Astrocyte (in vitro differentiated cells and primary cell): ENCODE measurements around the gene KDM2B. TPM values are rescaled to one million over a fixed set of nuclear protein-coding genes. Genes with fewer than 3 reads are reported as not detected.

Experiments
- DNase-seq: peaks from one replicate; pipeline ENCODE4 v3.0.0-alpha.2; 2010; ENCODE audit warnings: low read depth
- FAIRE-seq: peaks from 2 replicates; lab custom pipeline; 2011; peaks lifted over from hg19 to GRCh38; lab: Jason Lieb, UNC
- H2AFZ ChIP-seq: 2 replicates; pipeline ENCODE4 v1.6.0; 2012; ENCODE audit warnings: low read depth, low read length, inconsistent platforms
- H3K27ac ChIP-seq: 2 replicates; pipeline ENCODE4 v1.5.1; 2011; ENCODE audit warnings: low read depth, low read length, inconsistent platforms
- H3K27me3 ChIP-seq: 2 replicates; pipeline ENCODE4 v1.6.0; 2011; ENCODE audit warnings: low read length, inconsistent platforms; ENCODE audit not compliant: insufficient read depth
- H3K36me3 ChIP-seq: 2 replicates; pipeline ENCODE4 v1.5.1; 2011; ENCODE audit warnings: low read length, inconsistent platforms; ENCODE audit not compliant: insufficient read depth
- H3K4me1 ChIP-seq: 2 replicates; pipeline ENCODE4 v1.5.1; 2011; ENCODE audit warnings: low read length, inconsistent platforms; ENCODE audit not compliant: insufficient read depth
- H3K4me2 ChIP-seq: 2 replicates; pipeline ENCODE4 v1.6.0; 2012; ENCODE audit warnings: low read length, inconsistent platforms
- H3K4me3 ChIP-seq: 2 replicates; pipeline ENCODE4 v1.5.1; 2011; ENCODE audit warnings: low read depth, mild to moderate bottlenecking, low read length, inconsistent platforms; ENCODE audit not compliant: insufficient read depth
- H3K79me2 ChIP-seq: 2 replicates; pipeline ENCODE4 v1.6.0; 2012; ENCODE audit warnings: mild to moderate bottlenecking, low read length, inconsistent platforms; ENCODE audit not compliant: insufficient read depth
- H3K9ac ChIP-seq: 2 replicates; pipeline ENCODE4 v1.6.0; 2012; ENCODE audit warnings: mild to moderate bottlenecking, low read length, inconsistent platforms
- H3K9me3 ChIP-seq: 2 replicates; pipeline ENCODE4 v1.5.1; 2012; ENCODE audit warnings: low read depth, mild to moderate bottlenecking, low read length, inconsistent platforms; ENCODE audit not compliant: insufficient read depth
- H4K20me1 ChIP-seq: 2 replicates; pipeline ENCODE4 v1.6.0; 2012; ENCODE audit warnings: low read length, inconsistent platforms; ENCODE audit not compliant: insufficient read depth
- H3K27ac Mint-ChIP-seq: one replicate; pipeline ENCODE4 v1.8.0; 2021; ENCODE audit warnings: mild to moderate bottlenecking, mixed read lengths; ENCODE audit not compliant: unreplicated experiment
- H3K27me3 Mint-ChIP-seq: one replicate; pipeline ENCODE4 v1.8.0; 2021; ENCODE audit warnings: low read depth, mixed read lengths; ENCODE audit not compliant: unreplicated experiment
- H3K36me3 Mint-ChIP-seq: one replicate; pipeline ENCODE4 v1.8.0; 2021; ENCODE audit warnings: low read depth, mixed read lengths; ENCODE audit not compliant: unreplicated experiment
- H3K4me1 Mint-ChIP-seq: one replicate; pipeline ENCODE4 v1.8.0; 2021; ENCODE audit warnings: low read depth, mixed read lengths; ENCODE audit not compliant: unreplicated experiment
- H3K4me3 Mint-ChIP-seq: one replicate; pipeline ENCODE4 v1.8.0; 2021; ENCODE audit warnings: mild to moderate bottlenecking, moderate library complexity, mixed read lengths; ENCODE audit not compliant: unreplicated experiment
- H3K9me3 Mint-ChIP-seq: one replicate; pipeline ENCODE4 v1.8.0; 2021; ENCODE audit warnings: mild to moderate bottlenecking, mixed read lengths; ENCODE audit not compliant: unreplicated experiment
- CTCF ChIP-seq: IDR thresholded peaks from 2 replicates; pipeline ENCODE4 v1.5.1; 2011; ENCODE audit warnings: low read depth, mild to moderate bottlenecking, inconsistent platforms, low read length, moderate library complexity; ENCODE audit not compliant: insufficient read depth
- EZH2 ChIP-seq: IDR thresholded peaks from 2 replicates; pipeline ENCODE4 v1.6.1; 2012; ENCODE audit warnings: mild to moderate bottlenecking, low read length, inconsistent platforms; ENCODE audit not compliant: insufficient read depth
- total RNA-seq: library from RNA; stranded (reverse); gene quantifications from 2 replicates; pipeline ENCODE4 v1.2.1, GENCODE V29; 2021

Gene KDM2B
- total RNA-seq, 1 donor from 2014 or later, result 23.4 TPM

DNA sequence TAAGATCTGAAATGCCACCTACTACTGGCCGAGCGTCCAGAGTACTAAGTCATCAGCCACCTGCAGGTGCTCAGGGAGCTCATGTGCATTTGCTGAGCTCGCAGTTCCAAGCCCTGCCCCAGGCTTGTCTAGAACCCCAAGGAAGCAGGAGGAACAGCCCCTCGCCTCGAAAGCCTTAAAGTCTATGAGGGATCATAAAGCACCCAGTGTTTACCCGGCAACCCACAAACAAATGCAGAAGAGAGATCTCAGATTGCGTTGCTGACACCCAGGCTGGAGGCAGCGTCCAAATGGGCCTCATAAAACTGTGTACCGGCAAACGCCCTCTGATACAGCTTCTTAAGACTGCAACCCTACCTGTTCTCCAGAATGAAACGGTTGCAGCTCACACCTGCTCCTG, 6.8 kb downstream of the KDM2B start:
- Histone ChIP-seq H3K4me1 (peaks cover 28% of the 10 kb centered on the region), H3K27me3 (no peaks in the 10 kb centered on the region), H3K36me3 (peaks cover 6% of the 10 kb centered on the region), H3K9ac (no peak overlapping the region), H4K20me1 (no peaks in the 10 kb centered on the region), H3K9me3 (no peaks in the 10 kb centered on the region), H3K4me3 (no peak overlapping the region), H3K27ac (no peak overlapping the region), H2AFZ (no peak overlapping the region), H3K4me2 (no peak overlapping the region), H3K79me2 (no peaks in the 10 kb centered on the region)
- TF ChIP-seq EZH2 (no peak), CTCF (no peak)
- Mint-ChIP-seq H3K9me3 (no peaks in the 10 kb centered on the region), H3K36me3 (peaks cover 20% of the 10 kb centered on the region), H3K27me3 (no peaks in the 10 kb centered on the region), H3K4me1 (peaks cover 29% of the 10 kb centered on the region), H3K4me3 (no peak overlapping the region), H3K27ac (no peak overlapping the region)
- no peak for FAIRE-seq
- no peak for DNase-seq

- peaks cover 6% of the 10 kb centered on the region for H3K36me3 ChIP-seq
- Mint-ChIP-seq H3K4me3 (no peak overlapping the region), H3K36me3 (peaks cover 23% of the 10 kb centered on the region), H3K27me3 (no peaks in the 10 kb centered on the region), H3K4me1 (peaks cover 20% of the 10 kb centered on the region), H3K9me3 (no peaks in the 10 kb centered on the region), H3K27ac (no peak overlapping the region)
- no peaks in the 10 kb centered on the region for H3K27me3 ChIP-seq
- no peaks in the 10 kb centered on the region for H3K9me3 ChIP-seq
- no peak overlapping the region for H3K4me2 ChIP-seq
- no peak overlapping the region for H2AFZ ChIP-seq
- H3K27ac ChIP-seq, result no peak overlapping the region
- H3K79me2 ChIP-seq, result no peaks in the 10 kb centered on the region
- DNase-seq (no peak), FAIRE-seq (no peak)
- TF ChIP-seq EZH2, result no peak
- TF ChIP-seq CTCF, result no peak
- H3K4me1 ChIP-seq, result peaks cover 12% of the 10 kb centered on the region
- H3K9ac ChIP-seq, result no peak overlapping the region
- H3K4me3 ChIP-seq, result no peak overlapping the region
- no peaks in the 10 kb centered on the region for H4K20me1 ChIP-seq
Observed at GRCh38 chr12:121571920-121572319, 8.9 kb downstream of the KDM2B start.

DNA sequence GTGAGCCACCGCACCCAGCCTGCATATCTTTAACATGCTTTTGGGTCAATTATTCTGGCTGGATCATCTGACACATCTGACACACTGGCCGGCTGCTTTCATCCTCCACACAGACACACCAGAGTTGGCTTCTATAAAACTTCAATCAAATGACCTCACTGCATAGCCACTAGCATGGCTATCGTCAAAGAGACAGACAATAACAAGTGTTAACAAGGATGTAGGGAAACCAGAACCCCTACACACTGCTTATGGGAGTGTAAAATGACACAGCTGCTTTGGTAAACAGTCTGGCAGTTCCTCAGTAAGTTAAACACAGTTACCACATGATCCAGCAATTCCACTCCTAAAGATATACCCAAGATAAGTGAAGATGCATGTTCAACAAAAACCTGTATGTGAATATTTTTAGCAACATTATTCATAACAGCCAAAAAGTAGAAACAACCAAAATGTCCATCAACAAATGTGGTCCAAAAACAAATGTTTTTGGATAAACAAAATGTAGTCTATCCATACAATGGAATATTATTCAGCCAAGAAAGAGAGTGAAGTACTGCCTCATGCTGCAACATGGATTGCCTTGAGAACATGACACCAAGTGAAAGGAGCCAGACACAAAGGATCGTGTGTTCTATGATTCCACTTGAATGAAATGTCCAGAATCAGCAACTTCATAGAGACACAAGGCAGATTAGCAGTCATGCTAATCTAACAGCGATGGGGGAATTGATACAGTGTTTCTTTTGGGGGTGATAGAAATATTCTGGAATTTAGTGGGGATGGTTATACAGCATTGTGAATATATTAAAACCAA, 10.1 kb downstream of the KDM2B start:
- Histone ChIP-seq H4K20me1 (no peaks in the 10 kb centered on the region), H3K27ac (no peak overlapping the region), H3K9ac (no peak overlapping the region), H3K27me3 (no peaks in the 10 kb centered on the region), H2AFZ (no peak overlapping the region), H3K79me2 (no peaks in the 10 kb centered on the region), H3K36me3 (peaks cover 6% of the 10 kb centered on the region), H3K9me3 (no peaks in the 10 kb centered on the region), H3K4me3 (no peak overlapping the region), H3K4me2 (no peak overlapping the region), H3K4me1 (no peaks in the 10 kb centered on the region)
- FAIRE-seq (no peak), DNase-seq (no peak)
- TF ChIP-seq CTCF, result no peak
- H3K27ac Mint-ChIP-seq, result no peak overlapping the region
- no peaks in the 10 kb centered on the region for H3K27me3 Mint-ChIP-seq
- H3K9me3 Mint-ChIP-seq, result no peaks in the 10 kb centered on the region
- H3K36me3 Mint-ChIP-seq, result peaks cover 23% of the 10 kb centered on the region
- no peak overlapping the region for H3K4me3 Mint-ChIP-seq
- H3K4me1 Mint-ChIP-seq, result peaks cover 10% of the 10 kb centered on the region
